OCI-LY7 (cell line): Measurements from ENCODE around the gene TRAPPC6A. TPM values are rescaled to one million over a fixed set of nuclear protein-coding genes. Genes with fewer than 3 reads are reported as not detected.

Experiments used
- BruUV-seq: library from RNA; stranded (reverse); fragments of 400-500 nt; replicated peaks from 2 replicates; lab custom pipeline; 2021; lab: Mats Ljungman, UMichigan
- CTCF ChIA-PET: fragments of 300-600 bp; sonication (Branson Sonifier 250); formaldehyde crosslinking; loops from one replicate; lab custom pipeline; 2022; ENCODE audit warnings: antibody characterized with exemption; ENCODE audit not compliant: unreplicated experiment; lab: Charles Lee
- POLR2A ChIA-PET: fragments of 300-600 bp; sonication (Branson Sonifier 250); formaldehyde crosslinking; loops from one replicate; lab custom pipeline; 2022; ENCODE audit warnings: antibody characterized with exemption; lab: Charles Lee
- DNase-seq: peaks from one replicate; pipeline ENCODE4 v3.0.0-alpha.2; 2015; ENCODE audit warnings: low spot score
- H2AFZ ChIP-seq: fragments of 200-600 bp; sonication (generic), shearing (Covaris generic); 2 replicates; pipeline ENCODE4 v1.6.1; 2014; ENCODE audit warnings: mild to moderate bottlenecking, antibody characterized with exemption, low read length, moderate library complexity
- H3K27ac ChIP-seq: fragments of 200-600 bp; sonication (generic); 2 replicates; pipeline ENCODE4 v1.5.1; 2014; ENCODE audit warnings: mixed run types, low read depth, mild to moderate bottlenecking, moderate library complexity, low read length, inconsistent platforms; ENCODE audit not compliant: poor library complexity, severe bottlenecking
- H3K36me3 ChIP-seq: fragments of 200-600 bp; sonication (generic); 2 replicates; pipeline ENCODE4 v1.6.1; 2014; ENCODE audit warnings: mild to moderate bottlenecking, antibody characterized with exemption, low read length, moderate library complexity, mixed read lengths; ENCODE audit not compliant: insufficient read depth
- H3K4me1 ChIP-seq: fragments of 200-600 bp; sonication (generic); 2 replicates; pipeline ENCODE4 v1.5.1; 2014; ENCODE audit warnings: mild to moderate bottlenecking, low read length; ENCODE audit not compliant: insufficient read depth, poor library complexity, severe bottlenecking
- H3K4me2 ChIP-seq: fragments of 200-600 bp; sonication (generic); 2 replicates; pipeline ENCODE4 v1.6.1; 2014; ENCODE audit warnings: mild to moderate bottlenecking, low read length
- H3K4me3 ChIP-seq: fragments of 200-600 bp; sonication (generic); 2 replicates; pipeline ENCODE4 v1.5.1; 2014; ENCODE audit warnings: mild to moderate bottlenecking, low read depth, low read length; ENCODE audit not compliant: poor library complexity, severe bottlenecking
- H3K79me2 ChIP-seq: fragments of 200-600 bp; sonication (generic); 2 replicates; pipeline ENCODE4 v1.6.1; 2016; ENCODE audit warnings: low read depth, mild to moderate bottlenecking, low read length, moderate library complexity, mixed read lengths; ENCODE audit not compliant: insufficient read depth
- H3K9me2 ChIP-seq: fragments of 200-600 bp; sonication (generic); 2 replicates; pipeline ENCODE4 v1.6.1; 2016; ENCODE audit warnings: mild to moderate bottlenecking, low read length, mixed read lengths; ENCODE audit not compliant: insufficient read depth
- H3K9me3 ChIP-seq: fragments of 200-600 bp; sonication (generic); 2 replicates; pipeline ENCODE4 v1.6.1; 2014; ENCODE audit warnings: mild to moderate bottlenecking, mixed run types, low read length, mixed read lengths
- H4K20me1 ChIP-seq: fragments of 200-600 bp; sonication (generic); 2 replicates; pipeline ENCODE4 v1.6.1; 2014; ENCODE audit warnings: mild to moderate bottlenecking, antibody characterized with exemption, low read length, moderate library complexity, mixed read lengths; ENCODE audit not compliant: insufficient read depth
- CTCF ChIP-seq: fragments of 200-600 bp; sonication (generic); conservative IDR thresholded peaks from 2 replicates; pipeline ENCODE4 v1.5.1; 2014; ENCODE audit warnings: mild to moderate bottlenecking, antibody characterized with exemption, low read length, moderate library complexity, mixed read lengths
- EZH2phosphoT487 ChIP-seq: fragments of 200-600 bp; sonication (generic); IDR thresholded peaks from 2 replicates; pipeline ENCODE4 v1.6.1; 2018; ENCODE audit warnings: low read depth, borderline replicate concordance, mild to moderate bottlenecking, mixed run types, antibody characterized with exemption, low read length, moderate library complexity, mixed read lengths
- intact Hi-C: fragments of 100-400 bp; cut with micrococcal nuclease; formaldehyde crosslinking; loops from one replicate; pipeline ENCODE4 v1.10.0; 2022; ENCODE audit not compliant: unreplicated experiment
- total RNA-seq, 2 experiments: library from RNA; depleted of rRNA in 1 of 2; stranded (reverse); fragments of >200 nt in 1 of 2; shearing (Covaris generic) in 1 of 2; gene quantifications; 2 replicates each; pipeline ENCODE4 v1.2.3, GENCODE V29; 2014 to 2022

The TRAPPC6A gene
- total RNA-seq, 2 experiments from 2014 or later, result 55.6 to 70.9 TPM

DNA sequence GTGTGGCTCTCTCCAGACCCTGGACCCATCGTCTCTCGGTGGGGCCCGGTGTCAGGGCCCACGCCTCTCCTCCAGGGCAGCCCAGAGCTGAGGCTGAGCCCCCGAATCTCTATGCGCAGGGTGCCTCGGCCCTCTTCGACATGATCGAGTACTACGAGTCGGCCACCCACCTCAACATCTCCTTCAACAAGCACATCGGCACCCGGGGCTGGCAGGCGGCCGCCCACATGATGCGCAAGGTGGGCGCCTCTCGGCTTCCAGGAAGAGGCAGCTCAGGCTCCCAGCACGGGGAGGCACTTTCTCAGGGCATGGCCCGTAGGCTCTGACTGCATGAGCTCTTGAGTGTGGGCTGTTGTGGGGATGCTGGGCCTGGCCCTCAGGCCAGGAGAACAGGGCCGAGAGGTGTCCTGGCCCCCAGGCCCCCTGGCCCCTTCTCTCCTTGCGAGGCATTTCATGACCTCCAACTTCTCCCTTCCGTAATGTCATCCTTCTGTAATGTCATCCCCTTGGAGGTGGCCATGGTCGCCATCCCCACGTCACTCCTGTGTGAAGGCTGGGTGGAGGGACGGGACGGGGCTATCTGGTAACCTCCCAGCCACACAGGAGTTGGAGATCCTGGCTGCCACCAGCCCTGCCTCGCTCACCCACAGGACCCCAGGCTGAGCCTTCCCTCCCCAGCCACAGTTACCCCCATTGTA is 36.7 kb downstream of the TRAPPC6A start:
- no peaks in the 10 kb centered on the region for H3K9me3 ChIP-seq
- H2AFZ ChIP-seq, result no peak overlapping the region
- H3K36me3 ChIP-seq, result peaks cover 41% of the 10 kb centered on the region
- H3K4me1 ChIP-seq, result peaks cover 35% of the 10 kb centered on the region
- no TSS peak for BruUV-seq
- peaks cover 17% of the 10 kb centered on the region; the same call in 1 of the 2 replicates for H3K79me2 ChIP-seq
- TF ChIP-seq CTCF, result no peak
- no peak overlapping the region for H3K4me2 ChIP-seq
- intact Hi-C loops, result no loop called here
- ChIA-PET POLR2A (no interaction called here), CTCF (no interaction called here)
- H3K27ac ChIP-seq, result no peak overlapping the region
- H3K9me2 ChIP-seq, result no peaks in the 10 kb centered on the region
- no peak for DNase-seq
- no peak overlapping the region for H3K4me3 ChIP-seq
- no peaks in the 10 kb centered on the region for H4K20me1 ChIP-seq

GRCh38 chr19:45140533-45140932 is 37.5 kb downstream of the TRAPPC6A start:
- no peak overlapping the region for H3K4me2 ChIP-seq
- no peaks in the 10 kb centered on the region for H3K9me2 ChIP-seq
- H3K4me1 ChIP-seq, result peaks cover 43% of the 10 kb centered on the region
- POLR2A ChIA-PET, result interaction anchor here (0.6 kb wide), 1 partner anchor 76 kb away, joined by 5 read pairs; no protein-coding TSS in a partner anchor
- BruUV-seq, result no TSS peak
- H3K9me3 ChIP-seq, result no peaks in the 10 kb centered on the region
- H3K4me3 ChIP-seq, result no peak overlapping the region
- intact Hi-C loops, result no loop called here
- no peak for DNase-seq
- CTCF ChIA-PET, result no interaction called here
- no peak for TF ChIP-seq CTCF
- TF ChIP-seq EZH2phosphoT487, result no peak
- peaks cover 25% of the 10 kb centered on the region for H3K79me2 ChIP-seq
- H3K36me3 ChIP-seq, result peaks cover 41% of the 10 kb centered on the region
- H2AFZ ChIP-seq, result no peak overlapping the region
- no peak overlapping the region for H3K27ac ChIP-seq
- no peaks in the 10 kb centered on the region for H4K20me1 ChIP-seq

- no peak for DNase-seq
- Histone ChIP-seq H3K36me3 (peaks cover 41% of the 10 kb centered on the region), H3K79me2 (peaks cover 29% of the 10 kb centered on the region), H3K4me2 (no peak overlapping the region), H2AFZ (no peak overlapping the region), H4K20me1 (no peaks in the 10 kb centered on the region), H3K4me1 (peaks cover 48% of the 10 kb centered on the region), H3K27ac (peak overlapping the region; percentile 98), H3K9me2 (no peaks in the 10 kb centered on the region), H3K9me3 (no peaks in the 10 kb centered on the region), H3K4me3 (no peak overlapping the region)
- CTCF ChIA-PET, result interaction anchor here (1.2 kb wide), 1 partner anchor 9 kb away, joined by 3 read pairs; no protein-coding TSS in a partner anchor
- intact Hi-C loops, result no loop called here
- no TSS peak for BruUV-seq
- POLR2A ChIA-PET, result interaction anchor here (0.6 kb wide), 1 partner anchor 75 kb away, joined by 5 read pairs; no protein-coding TSS in a partner anchor
- TF ChIP-seq EZH2phosphoT487 (no peak), CTCF (no peak)
These were observed 37.9 kb downstream of the TRAPPC6A start for GRCh38 chr19:45140144-45140503.
